ENCODE data around the gene GLIS2.

The GLIS2 gene

GRCh38 chr16:4319454-4320421 is 3.9 kb downstream of the GLIS2 start (continued):
- TF ChIP-seq PRDM10 (tag by site-specific recombination; IDR thresholded peaks at IDR 0.05) = peak; percentile 76
- TF ChIP-seq ZNF488 (tag by site-specific recombination; IDR thresholded peaks at IDR 0.05) = no peak
- TF ChIP-seq SP2 (tag by site-specific recombination; IDR thresholded peaks at IDR 0.05) = no peak
- peak; percentile 43 for TF ChIP-seq PATZ1 (tag by site-specific recombination; IDR thresholded peaks at IDR 0.05)
- no peak for TF ChIP-seq ZNF585B (tag by site-specific recombination; IDR thresholded peaks at IDR 0.05)
- no peak for TF ChIP-seq ZNF639 (tag by site-specific recombination; IDR thresholded peaks at IDR 0.05)
- TF ChIP-seq TCF7L2 (IDR thresholded peaks at IDR 0.05; ENCODE audit: borderline replicate concordance, low read depth, low read length) = no peak
- TF ChIP-seq ZNF776 (tag by site-specific recombination; IDR thresholded peaks at IDR 0.05; ENCODE audit: borderline replicate concordance) = no peak
- TF ChIP-seq OVOL3 (tag by site-specific recombination; IDR thresholded peaks at IDR 0.05) = no peak
- TF ChIP-seq KLF9 (tag by site-specific recombination; IDR thresholded peaks at IDR 0.05; ENCODE audit: low read depth) = peak; percentile 55; the same call in 1 of the 2 replicates
- no peak for TF ChIP-seq ZNF133 (tag by site-specific recombination; IDR thresholded peaks at IDR 0.05)
- peak; percentile 50; the same call in 1 of the 2 replicates for TF ChIP-seq GLIS2 (tag by site-specific recombination; IDR thresholded peaks at IDR 0.05)
- TF ChIP-seq SP3 (tag by site-specific recombination; IDR thresholded peaks at IDR 0.05) = no peak
- TF ChIP-seq ZNF658 (tag by site-specific recombination; IDR thresholded peaks at IDR 0.05) = no peak
- no peak for TF ChIP-seq ZFP41 (tag by site-specific recombination; IDR thresholded peaks at IDR 0.05; ENCODE audit: borderline replicate concordance)
- TF ChIP-seq ZBTB10 (tag by site-specific recombination; IDR thresholded peaks at IDR 0.05) = no peak
- TF ChIP-seq ZNF248 (tag by site-specific recombination; IDR thresholded peaks at IDR 0.05) = no peak
- no peak for TF ChIP-seq YY1 (tag by site-specific recombination; IDR thresholded peaks at IDR 0.05)
- TF ChIP-seq ZNF791 (tag by site-specific recombination; IDR thresholded peaks at IDR 0.05) = no peak
